HG03457 (cell line): ENCODE measurements around the gene SCAPER.
"Not testable (repeated sequence)": the region's sequence is repeated elsewhere in the genome, so short reads cannot be mapped to it uniquely, and the experiment has no call there.

Experiments
- ATAC-seq: cut with Tn5 transposase; IDR thresholded peaks from one replicate; pipeline ENCODE4 v1.9.1; 2021; ENCODE audit warnings: moderate number of reproducible peaks; ENCODE audit not compliant: unreplicated experiment

The SCAPER gene

GRCh38 chr15:76332796-76333195 is 572.3 kb downstream of the SCAPER start:
- ATAC-seq, result no peak

GRCh38 chr15:76330080-76330680 is 575.0 kb downstream of the SCAPER start:
- no peak for ATAC-seq

GRCh38 chr15:76328958-76329357 is 576.2 kb downstream of the SCAPER start:
- ATAC-seq, result no peak

- ATAC-seq, result no peak
These were observed 576.9 kb downstream of the SCAPER start for GRCh38 chr15:76328106-76328696.

GRCh38 chr15:76327191-76328105 is 577.7 kb downstream of the SCAPER start:
- ATAC-seq, result no peak

- ATAC-seq, result no peak
These were observed 579.4 kb downstream of the SCAPER start for GRCh38 chr15:76325704-76326103.

GRCh38 chr15:76324066-76324465 is 581.1 kb downstream of the SCAPER start:
- no peak for ATAC-seq

GRCh38 chr15:76321602-76322001 is 583.5 kb downstream of the SCAPER start:
- no peak for ATAC-seq

GRCh38 chr15:76321171-76321570 is 584.0 kb downstream of the SCAPER start:
- ATAC-seq, result no peak

- no peak for ATAC-seq
These were observed 585.1 kb downstream of the SCAPER start for GRCh38 chr15:76320012-76320411.

GRCh38 chr15:76313731-76314130 is 591.4 kb downstream of the SCAPER start:
- no peak for ATAC-seq

GRCh38 chr15:76313175-76313567 is 592.0 kb downstream of the SCAPER start:
- ATAC-seq, result not testable (repeated sequence)

- no peak for ATAC-seq
These were observed 592.5 kb downstream of the SCAPER start for GRCh38 chr15:76312540-76313174.

- ATAC-seq, result peak; percentile 93
These were observed 593.8 kb downstream of the SCAPER start, which contains the start of gene ETFA for GRCh38 chr15:76311100-76311953. Gene ETFA, minus strand, starts transcription at chr15:76311469. Its CDS starts 81 bp downstream, at chr15:76311388.

GRCh38 chr15:76310475-76311099 is 594.6 kb downstream of the SCAPER start:
- peak; percentile 2 for ATAC-seq

- no peak for ATAC-seq
These were observed 595.4 kb downstream of the SCAPER start for GRCh38 chr15:76309601-76310330.

- ATAC-seq, result no peak
These were observed 601.2 kb downstream of the SCAPER start for GRCh38 chr15:76303909-76304308.

- no peak for ATAC-seq
These were observed 605.4 kb downstream of the SCAPER start for GRCh38 chr15:76299786-76300185.

GRCh38 chr15:76298986-76299385 is 606.2 kb downstream of the SCAPER start:
- no peak for ATAC-seq
